ENCODE measurements around the gene COPS4.
"Not testable (repeated sequence)": the region's sequence is repeated elsewhere in the genome, so short reads cannot be mapped to it uniquely, and the experiment has no call there.

Gene COPS4

GRCh38 chr4:83040269-83040668 lies 5.3 kb downstream of the COPS4 start:
- H3K9me3 ChIP-seq (ENCODE audit: low read depth, low read length): no peaks in the 10 kb centered on the region
- H3K9ac ChIP-seq (ENCODE audit: insufficient read length): no peak overlapping the region
- H3K36me3 ChIP-seq (ENCODE audit: insufficient read depth, low read length): no peaks in the 10 kb centered on the region
- no peak overlapping the region for H3K4me3 ChIP-seq
- DNase-seq (ENCODE audit: low read depth, low spot score): no peak
- TF ChIP-seq POLR2AphosphoS5 (IDR thresholded peaks at IDR 0.05; ENCODE audit: borderline replicate concordance, low read depth, low read length): no peak
- TF ChIP-seq EZH2 (IDR thresholded peaks at IDR 0.05): no peak
- no peak for TF ChIP-seq FOXP2 (optimal IDR thresholded peaks at IDR 0.05; ENCODE audit: control extremely low read depth, extremely low read length, insufficient read depth)
- H3K27ac ChIP-seq: 0 out of 2 replicates have a peak overlapping the region, but pooled peaks have one; percentile 28

- not testable (repeated sequence) for DNase-seq (ENCODE audit: low read depth, low spot score); H3K4me3 ChIP-seq; H3K36me3 ChIP-seq (ENCODE audit: insufficient read depth, low read length); H3K9me3 ChIP-seq (ENCODE audit: low read depth, low read length); H3K9ac ChIP-seq (ENCODE audit: insufficient read length)
- peak overlapping the region; percentile 30; the same call in 1 of the 2 replicates for H3K27ac ChIP-seq
These were observed 8.2 kb downstream of the COPS4 start for GRCh38 chr4:83043157-83043556.

GRCh38 chr4:83043801-83044407 lies 8.9 kb downstream of the COPS4 start:
- Histone ChIP-seq H3K36me3 (ENCODE audit: insufficient read depth, low read length) (no peaks in the 10 kb centered on the region), H3K9me3 (ENCODE audit: low read depth, low read length) (no peaks in the 10 kb centered on the region), H3K27ac (peak overlapping the region; percentile 30; the same call in 1 of the 2 replicates), H3K4me3 (no peak overlapping the region), H3K9ac (ENCODE audit: insufficient read length) (peak overlapping the region; percentile 11)
- peak; percentile 60 for DNase-seq (ENCODE audit: low read depth, low spot score)
- TF ChIP-seq EZH2 (IDR thresholded peaks at IDR 0.05): no peak
- no peak for TF ChIP-seq FOXP2 (optimal IDR thresholded peaks at IDR 0.05; ENCODE audit: control extremely low read depth, extremely low read length, insufficient read depth)
- no peak for TF ChIP-seq POLR2AphosphoS5 (IDR thresholded peaks at IDR 0.05; ENCODE audit: borderline replicate concordance, low read depth, low read length)

- TF ChIP-seq POLR2AphosphoS5 (IDR thresholded peaks at IDR 0.05; ENCODE audit: borderline replicate concordance, low read depth, low read length) (no peak), FOXP2 (optimal IDR thresholded peaks at IDR 0.05; ENCODE audit: control extremely low read depth, extremely low read length, insufficient read depth) (no peak), EZH2 (IDR thresholded peaks at IDR 0.05) (no peak)
- H3K36me3 ChIP-seq (ENCODE audit: insufficient read depth, low read length): peaks cover 19% of the 10 kb centered on the region
- no peak overlapping the region for H3K4me3 ChIP-seq
- no peaks in the 10 kb centered on the region for H3K9me3 ChIP-seq (ENCODE audit: low read depth, low read length)
- no peak for DNase-seq (ENCODE audit: low read depth, low spot score)
- H3K27ac ChIP-seq: no peak overlapping the region
- H3K9ac ChIP-seq (ENCODE audit: insufficient read length): no peak overlapping the region
These were observed 11.9 kb downstream of the COPS4 start for GRCh38 chr4:83046693-83047473.

- not testable (repeated sequence) for H3K9me3 ChIP-seq (ENCODE audit: low read depth, low read length); H3K4me3 ChIP-seq; H3K9ac ChIP-seq (ENCODE audit: insufficient read length); DNase-seq (ENCODE audit: low read depth, low spot score)
- H3K36me3 ChIP-seq (ENCODE audit: insufficient read depth, low read length): peaks cover 24% of the 10 kb centered on the region
- 0 out of 2 replicates have a peak overlapping the region, but pooled peaks have one; percentile 6 for H3K27ac ChIP-seq
These were observed 13.8 kb downstream of the COPS4 start for GRCh38 chr4:83048781-83049180.

- Histone ChIP-seq H3K27ac (no peak overlapping the region), H3K4me3 (no peak overlapping the region), H3K36me3 (ENCODE audit: insufficient read depth, low read length) (peaks cover 32% of the 10 kb centered on the region), H3K9me3 (ENCODE audit: low read depth, low read length) (no peaks in the 10 kb centered on the region), H3K9ac (ENCODE audit: insufficient read length) (no peak overlapping the region)
- TF ChIP-seq EZH2 (IDR thresholded peaks at IDR 0.05): no peak
- no peak for TF ChIP-seq POLR2AphosphoS5 (IDR thresholded peaks at IDR 0.05; ENCODE audit: borderline replicate concordance, low read depth, low read length)
- no peak for TF ChIP-seq FOXP2 (optimal IDR thresholded peaks at IDR 0.05; ENCODE audit: control extremely low read depth, extremely low read length, insufficient read depth)
- no peak for DNase-seq (ENCODE audit: low read depth, low spot score)
These were observed 19.9 kb downstream of the COPS4 start for GRCh38 chr4:83054928-83055327.

GRCh38 chr4:83062739-83063138 lies 27.8 kb downstream of the COPS4 start:
- DNase-seq (ENCODE audit: low read depth, low spot score): no peak
- no peak for TF ChIP-seq EZH2 (IDR thresholded peaks at IDR 0.05)
- TF ChIP-seq POLR2AphosphoS5 (IDR thresholded peaks at IDR 0.05; ENCODE audit: borderline replicate concordance, low read depth, low read length): no peak
- TF ChIP-seq FOXP2 (optimal IDR thresholded peaks at IDR 0.05; ENCODE audit: control extremely low read depth, extremely low read length, insufficient read depth): no peak
- peaks cover 63% of the 10 kb centered on the region for H3K36me3 ChIP-seq (ENCODE audit: insufficient read depth, low read length)
- H3K9me3 ChIP-seq (ENCODE audit: low read depth, low read length): no peaks in the 10 kb centered on the region
- H3K4me3 ChIP-seq: no peak overlapping the region
- H3K9ac ChIP-seq (ENCODE audit: insufficient read length): no peak overlapping the region
- no peak overlapping the region for H3K27ac ChIP-seq

GRCh38 chr4:83065266-83065665 lies 30.3 kb downstream of the COPS4 start:
- H3K36me3 ChIP-seq (ENCODE audit: insufficient read depth, low read length): peaks cover 70% of the 10 kb centered on the region
- no peak overlapping the region for H3K27ac ChIP-seq
- no peak for TF ChIP-seq FOXP2 (optimal IDR thresholded peaks at IDR 0.05; ENCODE audit: control extremely low read depth, extremely low read length, insufficient read depth)
- TF ChIP-seq POLR2AphosphoS5 (IDR thresholded peaks at IDR 0.05; ENCODE audit: borderline replicate concordance, low read depth, low read length): no peak
- no peak for DNase-seq (ENCODE audit: low read depth, low spot score)
- no peaks in the 10 kb centered on the region for H3K9me3 ChIP-seq (ENCODE audit: low read depth, low read length)
- H3K9ac ChIP-seq (ENCODE audit: insufficient read length): no peak overlapping the region
- no peak overlapping the region for H3K4me3 ChIP-seq
